Osteoblast (primary cell): ENCODE results near the gene PLXNB2. TPM values are rescaled to one million over a fixed set of nuclear protein-coding genes. Genes with fewer than 3 reads are reported as not detected.

Experiments
- DNase-seq: peaks from one replicate; pipeline ENCODE4 v3.0.0; 2011; ENCODE audit warnings: low spot score, mixed read lengths; ENCODE audit not compliant: insufficient read length; ENCODE audit errors: missing footprints
- H2AFZ ChIP-seq: 2 replicates; pipeline ENCODE4 v1.6.0; 2011; ENCODE audit warnings: mild to moderate bottlenecking, low read length
- H3K27ac ChIP-seq: 2 replicates; pipeline ENCODE4 v1.5.1; 2011; ENCODE audit warnings: mild to moderate bottlenecking, low read depth, low read length, moderate library complexity
- H3K27me3 ChIP-seq: 2 replicates; pipeline ENCODE4 v1.6.0; 2012; ENCODE audit warnings: mild to moderate bottlenecking, control low read depth, inconsistent platforms, low read length, moderate library complexity; ENCODE audit not compliant: insufficient read depth
- H3K36me3 ChIP-seq: 2 replicates; pipeline ENCODE4 v1.5.1; 2011; ENCODE audit warnings: mild to moderate bottlenecking, low read length, control low read depth, moderate library complexity; ENCODE audit not compliant: insufficient read depth
- H3K4me1 ChIP-seq: 2 replicates; pipeline ENCODE4 v1.5.1; 2011; ENCODE audit warnings: mild to moderate bottlenecking, low read length, control low read depth, moderate library complexity; ENCODE audit not compliant: insufficient read depth
- H3K4me2 ChIP-seq: 2 replicates; pipeline ENCODE4 v1.6.0; 2011; ENCODE audit warnings: mild to moderate bottlenecking, low read length; ENCODE audit not compliant: insufficient read depth
- H3K4me3 ChIP-seq: fragments of 200-600 bp; sonication (generic); 3 replicates; pipeline ENCODE4 v1.5.1; 2012; ENCODE audit warnings: mild to moderate bottlenecking, low read length, inconsistent platforms; ENCODE audit not compliant: insufficient read depth
- H3K79me2 ChIP-seq: 2 replicates; pipeline ENCODE4 v1.6.0; 2012; ENCODE audit warnings: mild to moderate bottlenecking, low read length, control low read depth, inconsistent platforms; ENCODE audit not compliant: insufficient read depth
- H3K9me3 ChIP-seq: 2 replicates; pipeline ENCODE4 v1.5.1; 2011; ENCODE audit warnings: low read depth, low read length, control low read depth
- H4K20me1 ChIP-seq: 2 replicates; pipeline ENCODE4 v1.6.0; 2012; ENCODE audit warnings: mild to moderate bottlenecking, low read length, control low read depth; ENCODE audit not compliant: insufficient read depth
- total RNA-seq: library from RNA; depleted of rRNA; stranded (reverse); fragments of >200 nt; gene quantifications from 2 replicates; pipeline ENCODE4 v1.2.3, GENCODE V29; 2012
- TF ChIP-seq, protein P1 (sequence below): IDR thresholded peaks from 2 replicates; pipeline ENCODE4 v1.5.1; 2011; ENCODE audit warnings: mild to moderate bottlenecking, low read depth, low read length, moderate library complexity; ENCODE audit errors: extremely low read depth

PLXNB2 gene
- total RNA-seq, 1 donor: 209 TPM

DNA sequence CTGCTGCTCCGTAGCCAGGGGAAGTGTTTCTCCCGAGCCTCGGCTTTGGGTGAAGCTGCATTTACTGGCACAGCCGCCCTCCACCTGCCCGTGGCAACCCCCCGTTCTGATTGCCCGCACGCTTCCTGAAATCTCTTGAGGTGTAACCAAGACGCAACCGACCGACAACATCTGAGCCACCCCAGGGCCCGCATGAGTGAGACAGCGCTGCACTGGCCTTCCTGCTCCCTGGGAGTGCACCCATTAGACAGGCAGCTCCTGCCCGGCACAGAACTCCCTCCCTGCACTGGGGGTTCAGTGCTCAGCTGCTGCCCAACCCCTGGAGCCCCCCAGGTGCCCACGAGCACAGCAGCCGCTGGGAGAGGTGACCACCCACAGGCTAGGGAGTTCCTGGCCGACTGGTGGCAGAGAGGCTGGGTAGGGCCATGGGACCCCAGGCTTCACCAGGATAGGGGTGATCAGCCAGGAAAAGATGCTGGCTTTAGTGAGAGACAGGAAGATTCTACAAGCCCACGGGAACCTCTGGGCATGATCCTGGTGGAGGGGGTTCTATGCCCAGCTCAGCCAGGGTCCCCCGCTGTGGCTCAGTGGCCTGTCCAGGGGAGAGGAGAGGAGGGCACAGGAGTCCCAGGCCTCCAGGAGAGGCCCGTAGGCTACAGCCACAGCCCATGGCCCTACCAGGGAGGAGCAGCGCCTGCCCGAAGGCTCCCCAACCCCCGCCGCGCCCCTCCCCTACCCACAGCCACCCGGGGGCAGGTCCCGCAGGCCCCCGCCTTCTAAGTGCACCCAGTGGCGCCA is 14.6 kb downstream of the PLXNB2 start:
- Histone ChIP-seq H4K20me1 (peaks cover 73% of the 10 kb centered on the region), H3K27ac (peak overlapping the region; percentile 71), H3K27me3 (no peaks in the 10 kb centered on the region), H3K9me3 (no peaks in the 10 kb centered on the region), H3K4me1 (peaks cover 28% of the 10 kb centered on the region), H3K4me2 (peak overlapping the region; percentile 64), H3K4me3 (peak overlapping the region; percentile 56), H3K36me3 (peaks cover 42% of the 10 kb centered on the region), H3K79me2 (peaks cover 97% of the 10 kb centered on the region), H2AFZ (no peak overlapping the region)
- DNase-seq: peak; percentile 95
- TF ChIP-seq, protein P1, sequence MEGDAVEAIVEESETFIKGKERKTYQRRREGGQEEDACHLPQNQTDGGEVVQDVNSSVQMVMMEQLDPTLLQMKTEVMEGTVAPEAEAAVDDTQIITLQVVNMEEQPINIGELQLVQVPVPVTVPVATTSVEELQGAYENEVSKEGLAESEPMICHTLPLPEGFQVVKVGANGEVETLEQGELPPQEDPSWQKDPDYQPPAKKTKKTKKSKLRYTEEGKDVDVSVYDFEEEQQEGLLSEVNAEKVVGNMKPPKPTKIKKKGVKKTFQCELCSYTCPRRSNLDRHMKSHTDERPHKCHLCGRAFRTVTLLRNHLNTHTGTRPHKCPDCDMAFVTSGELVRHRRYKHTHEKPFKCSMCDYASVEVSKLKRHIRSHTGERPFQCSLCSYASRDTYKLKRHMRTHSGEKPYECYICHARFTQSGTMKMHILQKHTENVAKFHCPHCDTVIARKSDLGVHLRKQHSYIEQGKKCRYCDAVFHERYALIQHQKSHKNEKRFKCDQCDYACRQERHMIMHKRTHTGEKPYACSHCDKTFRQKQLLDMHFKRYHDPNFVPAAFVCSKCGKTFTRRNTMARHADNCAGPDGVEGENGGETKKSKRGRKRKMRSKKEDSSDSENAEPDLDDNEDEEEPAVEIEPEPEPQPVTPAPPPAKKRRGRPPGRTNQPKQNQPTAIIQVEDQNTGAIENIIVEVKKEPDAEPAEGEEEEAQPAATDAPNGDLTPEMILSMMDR: no peak

DNA sequence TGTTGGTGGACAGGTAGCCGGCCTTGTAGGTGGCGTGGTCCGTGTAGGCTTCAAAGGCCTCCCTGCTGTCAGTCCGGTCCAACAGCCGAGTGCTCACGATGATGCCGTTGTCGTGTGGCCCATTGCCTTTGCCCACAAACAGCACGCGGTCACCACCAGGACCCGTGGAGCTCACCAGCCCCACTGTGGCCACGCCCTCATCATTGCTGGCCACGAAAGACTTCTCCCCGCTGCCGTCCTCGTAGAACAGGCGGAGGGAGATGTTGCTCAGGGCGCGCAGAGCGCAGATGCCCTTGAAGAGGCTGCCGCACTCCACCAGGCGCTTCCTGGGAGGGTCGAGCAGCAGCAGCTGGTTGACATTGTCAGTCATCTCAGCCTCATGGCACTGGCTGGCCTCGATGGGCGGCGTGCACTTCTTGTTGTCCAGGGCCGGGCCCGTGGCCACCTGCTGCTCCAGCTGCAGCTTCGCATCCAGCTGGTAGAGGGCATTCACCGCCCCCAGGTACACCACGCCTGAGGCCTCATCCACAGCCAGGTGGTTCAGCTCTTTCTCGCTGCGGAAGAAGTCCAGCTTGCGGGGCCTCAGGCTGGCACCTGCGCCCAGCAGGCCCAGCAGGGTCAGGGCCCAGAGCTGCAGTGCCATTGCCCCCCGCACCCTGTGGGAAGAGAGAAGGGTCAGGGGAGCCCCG is 17.4 kb downstream of the PLXNB2 start:
- H3K9me3 ChIP-seq: no peaks in the 10 kb centered on the region
- TF ChIP-seq, protein P1: no peak

DNA sequence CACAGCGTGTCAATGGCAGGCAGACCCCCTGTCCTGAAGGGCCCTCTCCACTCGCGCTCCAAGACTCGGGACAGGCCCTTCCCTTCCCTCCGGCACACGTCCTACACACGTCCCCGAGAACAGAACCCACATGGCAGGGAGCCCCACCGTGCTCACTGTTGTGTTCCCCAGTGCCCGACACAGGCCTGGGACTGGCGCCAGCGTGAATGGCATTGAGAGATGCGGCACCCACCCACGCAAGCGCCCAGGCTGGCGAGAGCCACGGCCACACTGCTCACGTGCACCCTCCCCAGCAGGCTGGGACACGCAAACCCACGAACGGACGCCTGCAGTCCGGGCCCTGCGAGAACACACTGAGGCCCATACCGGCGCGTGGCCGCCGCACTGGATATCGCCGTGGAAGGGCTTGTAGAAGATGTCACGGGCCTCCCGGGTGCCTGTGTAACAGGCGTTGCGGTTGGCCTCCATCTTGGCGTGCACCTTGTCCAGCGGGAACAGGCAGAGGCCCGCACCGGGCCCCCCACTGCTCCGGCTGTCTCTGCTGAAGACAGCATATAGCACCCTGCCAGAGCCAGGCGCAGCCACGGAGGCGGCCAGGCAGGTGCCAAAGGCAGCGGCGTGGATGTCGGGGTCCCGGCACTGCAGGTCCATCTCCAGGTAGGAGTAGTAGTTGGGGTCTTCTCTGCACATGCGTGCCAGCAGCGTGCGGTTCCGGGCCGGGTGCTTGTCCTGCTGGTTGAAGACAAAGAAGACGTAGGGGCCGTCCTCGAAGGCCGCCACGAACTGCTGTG is 18.1 kb downstream of the PLXNB2 start:
- Histone ChIP-seq H3K36me3 (peaks cover 58% of the 10 kb centered on the region), H4K20me1 (peaks cover 74% of the 10 kb centered on the region), H3K4me3 (no peak overlapping the region), H3K9me3 (no peaks in the 10 kb centered on the region), H3K4me2 (no peak overlapping the region), H2AFZ (no peak overlapping the region), H3K27me3 (no peaks in the 10 kb centered on the region), H3K79me2 (peaks cover 92% of the 10 kb centered on the region), H3K27ac (no peak overlapping the region), H3K4me1 (peaks cover 20% of the 10 kb centered on the region)
- TF ChIP-seq, protein P1: no peak
- no peak for DNase-seq

More for the DNA sequence above, 17.4 kb downstream of the PLXNB2 start:
- DNase-seq: no peak
- peaks cover 93% of the 10 kb centered on the region for H3K79me2 ChIP-seq
- H3K36me3 ChIP-seq: peaks cover 57% of the 10 kb centered on the region
- no peak overlapping the region for H2AFZ ChIP-seq
- no peak overlapping the region for H3K27ac ChIP-seq
- H3K27me3 ChIP-seq: no peaks in the 10 kb centered on the region
- no peak overlapping the region for H3K4me2 ChIP-seq
- peaks cover 73% of the 10 kb centered on the region for H4K20me1 ChIP-seq
- H3K4me1 ChIP-seq: peaks cover 23% of the 10 kb centered on the region
- H3K4me3 ChIP-seq: no peak overlapping the region
